T-helper 22 cell (primary cell): ENCODE measurements around the gene PPT2.
"Not testable (repeated sequence)": the region's sequence is repeated elsewhere in the genome, so short reads cannot be mapped to it uniquely, and the experiment has no call there.

Source experiments
- DNase-seq: peaks from one replicate; pipeline ENCODE4 v3.0.0-alpha.2; 2020; ENCODE audit warnings: low read depth

Gene PPT2

GRCh38 chr6:32210191-32210601, 56.3 kb downstream of the PPT2 start:
- no peak for DNase-seq

- not testable (repeated sequence) for DNase-seq
These were observed 57.5 kb downstream of the PPT2 start for GRCh38 chr6:32211432-32211831.

- no peak for DNase-seq
These were observed 58.3 kb downstream of the PPT2 start for GRCh38 chr6:32212076-32212760.
